K562 (cell line): Measurements from ENCODE around the gene ALG9. TPM values are rescaled to one million over a fixed set of nuclear protein-coding genes. Genes with fewer than 3 reads are reported as not detected.

ENCODE experiments used
- DDX20 ChIP-seq: fragments of 450-650 bp; IDR thresholded peaks from 2 replicates; pipeline ENCODE4 v1.6.1; 2016; ENCODE audit warnings: missing genetic modification characterization, low read depth, mild to moderate bottlenecking, missing compliant biosample characterization, moderate library complexity
- ETV5 ChIP-seq: sonication (generic); formaldehyde crosslinking; IDR thresholded peaks from 2 replicates; pipeline ENCODE4 v1.4.0; 2020; ENCODE audit warnings: low read depth, mild to moderate bottlenecking, missing genetic modification reagents
- FOXA3 ChIP-seq, 2 experiments: fragments of 450-650 bp in 1 of 2; sonication (generic) in 1 of 2; formaldehyde crosslinking; IDR thresholded peaks in 1 of 2; conservative IDR thresholded peaks in 1 of 2; 2 replicates each; pipeline versions ENCODE4 v1.4.0 to v1.8.0; 2020 to 2022; ENCODE audit warnings: mild to moderate bottlenecking in 2 of 2, missing genetic modification reagents in 1 of 2
- FOXP1 ChIP-seq: sonication (generic); formaldehyde crosslinking; IDR thresholded peaks from 2 replicates; pipeline ENCODE4 v1.8.0; 2022; ENCODE audit warnings: mild to moderate bottlenecking, missing genetic modification reagents
- FUS ChIP-seq: fragments of 200-400 bp; formaldehyde crosslinking; optimal IDR thresholded peaks from 2 replicates; pipeline ENCODE3; 2017; ENCODE audit warnings: low read depth, low read length
- MTF1 ChIP-seq: fragments of 250-450 bp; sonication (Bioruptor Pico); IDR thresholded peaks from 2 replicates; pipeline ENCODE4 v1.9.0; 2021; ENCODE audit warnings: moderate library complexity, mild to moderate bottlenecking, inconsistent platforms, borderline replicate concordance
- NCOA1 ChIP-seq: fragments of 450-650 bp; IDR thresholded peaks from 2 replicates; pipeline ENCODE4 v1.6.1; 2016; ENCODE audit warnings: low read depth
- POU5F1 ChIP-seq: fragments of 150-350 bp; IDR thresholded peaks from 2 replicates; pipeline ENCODE4 v1.6.1; 2014; ENCODE audit warnings: borderline replicate concordance, low read length, low read depth, mild to moderate bottlenecking; ENCODE audit not compliant: partially characterized antibody
- RBM39 ChIP-seq: fragments of 200-400 bp; formaldehyde crosslinking; optimal IDR thresholded peaks from 2 replicates; pipeline ENCODE3; 2018; ENCODE audit warnings: low read depth, low read length
- polyA plus RNA-seq, 8 experiments: library from polyadenylated mRNA; depleted of rRNA in 4 of 8; stranded (reverse) in 5 of 8; unstranded in 3 of 8; fragments of >200 nt; fragmentation: Nextera tagmentation in 2 of 8; fragmentation: Illumina TruSeq in 1 of 8; extraction: Ambion mirVana in 2 of 8; extraction: Trizol in 1 of 8; gene quantifications; 2 replicates each; pipeline versions ENCODE4 v1.2.1 to v1.2.3, GENCODE V29; 2011 to 2014; ENCODE audit warnings: inconsistent platforms in 1 of 8, missing spikeins in 1 of 8
- total RNA-seq, 7 experiments: library from RNA; depleted of rRNA in 6 of 7; stranded (reverse); fragments of >200 nt in 6 of 7; fragmentation: Illumina TruSeq in 2 of 7; extraction: Trizol in 2 of 7; gene quantifications; 2 replicates each; pipeline versions ENCODE4 v1.2.1 to v1.2.3, GENCODE V29; 2011 to 2021; ENCODE audit warnings: low replicate concordance in 1 of 7
- TF ChIP-seq, protein P1 (sequence below): fragments of 150-350 bp; IDR thresholded peaks from 2 replicates; pipeline ENCODE4 v1.6.1; 2014; ENCODE audit warnings: low read depth, mild to moderate bottlenecking, low read length, borderline replicate concordance
- TF ChIP-seq, protein P2 (sequence below): fragments of 450-650 bp; IDR thresholded peaks from 2 replicates; pipeline ENCODE4 v1.6.1; 2016; ENCODE audit warnings: mild to moderate bottlenecking

ALG9 gene
- total and polyA plus RNA-seq, 9 of the 15 experiments (the other 6 are each of a cell fraction or from before 2014, with no cell fraction given) = 11.5 to 40.5 (median 24.9) TPM

DNA sequence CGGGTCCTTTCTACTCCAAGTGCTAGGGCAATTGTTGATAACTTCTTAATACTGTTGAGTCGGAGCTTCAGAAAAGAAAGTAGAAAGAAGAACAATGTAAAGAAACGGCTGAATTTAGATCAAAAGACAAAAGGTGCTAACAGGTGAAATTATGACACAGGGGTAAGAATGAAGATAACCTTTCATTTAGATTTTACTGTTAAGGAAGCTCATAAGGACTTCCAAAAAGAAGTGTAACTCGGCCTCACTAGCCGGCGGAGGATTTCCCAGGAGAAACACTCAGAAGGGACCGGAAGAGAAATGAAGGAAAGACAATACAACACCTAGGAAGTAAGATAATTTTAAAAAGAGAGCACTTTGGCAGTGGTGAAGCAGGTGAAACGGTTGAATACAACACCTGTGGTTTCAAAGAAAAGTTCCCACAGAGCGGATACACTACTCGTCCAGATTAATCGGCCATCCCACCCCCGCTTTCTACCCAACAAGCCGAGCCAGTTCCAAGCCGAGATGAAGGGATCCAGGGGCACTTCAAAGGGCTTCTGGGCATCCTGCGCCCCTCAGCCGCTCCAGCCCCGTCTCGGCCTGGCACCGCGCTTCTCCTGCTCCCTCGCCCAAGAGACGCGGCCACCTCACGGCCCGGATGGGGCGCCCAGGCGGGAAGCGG is 105.9 kb downstream of the ALG9 start (continued):
- TF ChIP-seq, protein P1, sequence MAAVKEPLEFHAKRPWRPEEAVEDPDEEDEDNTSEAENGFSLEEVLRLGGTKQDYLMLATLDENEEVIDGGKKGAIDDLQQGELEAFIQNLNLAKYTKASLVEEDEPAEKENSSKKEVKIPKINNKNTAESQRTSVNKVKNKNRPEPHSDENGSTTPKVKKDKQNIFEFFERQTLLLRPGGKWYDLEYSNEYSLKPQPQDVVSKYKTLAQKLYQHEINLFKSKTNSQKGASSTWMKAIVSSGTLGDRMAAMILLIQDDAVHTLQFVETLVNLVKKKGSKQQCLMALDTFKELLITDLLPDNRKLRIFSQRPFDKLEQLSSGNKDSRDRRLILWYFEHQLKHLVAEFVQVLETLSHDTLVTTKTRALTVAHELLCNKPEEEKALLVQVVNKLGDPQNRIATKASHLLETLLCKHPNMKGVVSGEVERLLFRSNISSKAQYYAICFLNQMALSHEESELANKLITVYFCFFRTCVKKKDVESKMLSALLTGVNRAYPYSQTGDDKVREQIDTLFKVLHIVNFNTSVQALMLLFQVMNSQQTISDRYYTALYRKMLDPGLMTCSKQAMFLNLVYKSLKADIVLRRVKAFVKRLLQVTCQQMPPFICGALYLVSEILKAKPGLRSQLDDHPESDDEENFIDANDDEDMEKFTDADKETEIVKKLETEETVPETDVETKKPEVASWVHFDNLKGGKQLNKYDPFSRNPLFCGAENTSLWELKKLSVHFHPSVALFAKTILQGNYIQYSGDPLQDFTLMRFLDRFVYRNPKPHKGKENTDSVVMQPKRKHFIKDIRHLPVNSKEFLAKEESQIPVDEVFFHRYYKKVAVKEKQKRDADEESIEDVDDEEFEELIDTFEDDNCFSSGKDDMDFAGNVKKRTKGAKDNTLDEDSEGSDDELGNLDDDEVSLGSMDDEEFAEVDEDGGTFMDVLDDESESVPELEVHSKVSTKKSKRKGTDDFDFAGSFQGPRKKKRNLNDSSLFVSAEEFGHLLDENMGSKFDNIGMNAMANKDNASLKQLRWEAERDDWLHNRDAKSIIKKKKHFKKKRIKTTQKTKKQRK = no peak
- TF ChIP-seq RBM39 (no peak), POU5F1 (no peak), NCOA1 (no peak), FUS (no peak), MTF1 (no peak), FOXA3 (CRISPR knock-in tag; conservative IDR thresholded peaks at IDR 0.05 in 1 of 2, IDR thresholded peaks at IDR 0.05 in 1 of 2) (no peak), ETV5 (CRISPR knock-in tag) (0 out of 2 replicates have a peak, but pooled peaks have one; percentile 71), DDX20 (tag) (no peak), FOXP1 (CRISPR knock-in tag) (no peak)
- TF ChIP-seq, protein P2, sequence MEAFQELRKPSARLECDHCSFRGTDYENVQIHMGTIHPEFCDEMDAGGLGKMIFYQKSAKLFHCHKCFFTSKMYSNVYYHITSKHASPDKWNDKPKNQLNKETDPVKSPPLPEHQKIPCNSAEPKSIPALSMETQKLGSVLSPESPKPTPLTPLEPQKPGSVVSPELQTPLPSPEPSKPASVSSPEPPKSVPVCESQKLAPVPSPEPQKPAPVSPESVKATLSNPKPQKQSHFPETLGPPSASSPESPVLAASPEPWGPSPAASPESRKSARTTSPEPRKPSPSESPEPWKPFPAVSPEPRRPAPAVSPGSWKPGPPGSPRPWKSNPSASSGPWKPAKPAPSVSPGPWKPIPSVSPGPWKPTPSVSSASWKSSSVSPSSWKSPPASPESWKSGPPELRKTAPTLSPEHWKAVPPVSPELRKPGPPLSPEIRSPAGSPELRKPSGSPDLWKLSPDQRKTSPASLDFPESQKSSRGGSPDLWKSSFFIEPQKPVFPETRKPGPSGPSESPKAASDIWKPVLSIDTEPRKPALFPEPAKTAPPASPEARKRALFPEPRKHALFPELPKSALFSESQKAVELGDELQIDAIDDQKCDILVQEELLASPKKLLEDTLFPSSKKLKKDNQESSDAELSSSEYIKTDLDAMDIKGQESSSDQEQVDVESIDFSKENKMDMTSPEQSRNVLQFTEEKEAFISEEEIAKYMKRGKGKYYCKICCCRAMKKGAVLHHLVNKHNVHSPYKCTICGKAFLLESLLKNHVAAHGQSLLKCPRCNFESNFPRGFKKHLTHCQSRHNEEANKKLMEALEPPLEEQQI = no peak
